HEK293 (cell line): ENCODE results near the gene COQ4.

Source experiments
- CTCF ChIA-PET: fragments of 350-600 bp; formaldehyde crosslinking; extraction: SDS; loops from one replicate; lab custom pipeline; 2021; ENCODE audit warnings: antibody characterized with exemption; lab: Yijun Ruan, JAX
- POLR2A ChIA-PET: fragments of 300-600 bp; formaldehyde crosslinking; extraction: SDS; loops from one replicate; lab custom pipeline; 2020; ENCODE audit warnings: antibody characterized with exemption, inconsistent platforms; lab: Yijun Ruan, JAX
- H3K27ac ChIP-seq: fragments of 200-500 bp; sonication (Bioruptor generic); 2 replicates; pipeline ENCODE4 v1.5.1; 2014; ENCODE audit warnings: low read depth, low read length, control low read depth, inconsistent platforms; ENCODE audit errors: extremely low read depth
- H3K36me3 ChIP-seq, 2 experiments: fragments of 200-500 bp in 1 of 2; sonication (Bioruptor generic) in 1 of 2; 1 replicate in 1 of 2; 2 replicates in 1 of 2; pipeline ENCODE4 v1.5.1; 2014 to 2017; ENCODE audit warnings: inconsistent platforms in 2 of 2, low read length in 2 of 2; ENCODE audit not compliant: control insufficient read depth in 2 of 2, insufficient read depth in 1 of 2
- H3K4me1 ChIP-seq: fragments of 200-500 bp; sonication (Bioruptor generic); 2 replicates; pipeline ENCODE4 v1.5.1; 2014; ENCODE audit warnings: mild to moderate bottlenecking, low read length, inconsistent platforms; ENCODE audit not compliant: control insufficient read depth, insufficient read depth
- H3K4me3 ChIP-seq: 2 replicates; pipeline ENCODE4 v1.5.1; 2011; ENCODE audit warnings: low read depth, mild to moderate bottlenecking, control low read depth, low read length, moderate library complexity
- H3K9me3 ChIP-seq: fragments of 200-500 bp; sonication (Bioruptor generic); 2 replicates; pipeline ENCODE4 v1.5.1; 2014; ENCODE audit warnings: low read depth, low read length, inconsistent platforms; ENCODE audit not compliant: control insufficient read depth, insufficient read depth
- KLF10 ChIP-seq: fragments of 450-650 bp; IDR thresholded peaks from 2 replicates; pipeline ENCODE4 v1.5.1; 2018; ENCODE audit warnings: missing biosample characterization, mild to moderate bottlenecking, missing genetic modification characterization
- KLF16 ChIP-seq: fragments of 450-650 bp; formaldehyde crosslinking; IDR thresholded peaks from 2 replicates; pipeline ENCODE4 v1.5.1; 2017; ENCODE audit warnings: missing biosample characterization, missing genetic modification characterization
- KLF7 ChIP-seq: fragments of 450-650 bp; formaldehyde crosslinking; IDR thresholded peaks from 2 replicates; pipeline ENCODE4 v1.5.1; 2016; ENCODE audit warnings: missing biosample characterization, missing genetic modification characterization, borderline replicate concordance
- OSR2 ChIP-seq: fragments of 450-650 bp; formaldehyde crosslinking; IDR thresholded peaks from 2 replicates; pipeline ENCODE4 v1.5.1; 2016; ENCODE audit warnings: missing biosample characterization, missing genetic modification characterization
- RBAK ChIP-seq: fragments of 450-650 bp; formaldehyde crosslinking; IDR thresholded peaks from 2 replicates; pipeline ENCODE4 v1.5.1; 2016; ENCODE audit warnings: missing biosample characterization, missing genetic modification characterization
- TRIM28 ChIP-seq: IDR thresholded peaks from 2 replicates; pipeline ENCODE4 v1.6.1; 2011; ENCODE audit warnings: low read length, control low read depth, borderline replicate concordance
- ZBTB48 ChIP-seq: fragments of 450-650 bp; formaldehyde crosslinking; IDR thresholded peaks from 2 replicates; pipeline ENCODE4 v1.5.1; 2016; ENCODE audit warnings: missing biosample characterization, missing genetic modification characterization
- ZBTB7A ChIP-seq: fragments of 450-650 bp; formaldehyde crosslinking; IDR thresholded peaks from 2 replicates; pipeline ENCODE4 v1.5.1; 2016; ENCODE audit warnings: low read depth, missing biosample characterization, missing genetic modification characterization
- ZNF140 ChIP-seq: fragments of 450-650 bp; formaldehyde crosslinking; IDR thresholded peaks from 2 replicates; pipeline ENCODE4 v1.5.1; 2016; ENCODE audit warnings: missing biosample characterization, missing genetic modification characterization
- ZNF146 ChIP-seq: fragments of 450-650 bp; formaldehyde crosslinking; IDR thresholded peaks from 2 replicates; pipeline ENCODE4 v1.5.1; 2016; ENCODE audit warnings: missing biosample characterization, missing genetic modification characterization
- ZNF16 ChIP-seq: fragments of 450-650 bp; formaldehyde crosslinking; IDR thresholded peaks from 2 replicates; pipeline ENCODE4 v1.5.1; 2016; ENCODE audit warnings: low read depth, missing biosample characterization, missing genetic modification characterization
- ZNF239 ChIP-seq: fragments of 450-650 bp; formaldehyde crosslinking; IDR thresholded peaks from 2 replicates; pipeline ENCODE4 v1.5.1; 2016; ENCODE audit warnings: missing biosample characterization, missing genetic modification characterization
- ZNF266 ChIP-seq: fragments of 450-650 bp; formaldehyde crosslinking; IDR thresholded peaks from 2 replicates; pipeline ENCODE4 v1.5.1; 2016; ENCODE audit warnings: missing biosample characterization, missing genetic modification characterization, low read depth
- ZNF280D ChIP-seq: fragments of 450-650 bp; formaldehyde crosslinking; IDR thresholded peaks from 2 replicates; pipeline ENCODE4 v1.5.1; 2016; ENCODE audit warnings: missing biosample characterization, missing genetic modification characterization
- ZNF335 ChIP-seq: fragments of 450-650 bp; formaldehyde crosslinking; conservative IDR thresholded peaks from 2 replicates; pipeline ENCODE4 v1.5.1; 2016; ENCODE audit warnings: missing biosample characterization, missing genetic modification characterization
- ZNF398 ChIP-seq: fragments of 450-650 bp; formaldehyde crosslinking; IDR thresholded peaks from 2 replicates; pipeline ENCODE4 v1.5.1; 2017; ENCODE audit warnings: missing biosample characterization, missing genetic modification characterization
- ZNF433 ChIP-seq: fragments of 450-650 bp; formaldehyde crosslinking; IDR thresholded peaks from 2 replicates; pipeline ENCODE4 v1.5.1; 2016; ENCODE audit warnings: missing biosample characterization, missing genetic modification characterization, low read depth
- ZNF521 ChIP-seq: fragments of 450-650 bp; formaldehyde crosslinking; IDR thresholded peaks from 2 replicates; pipeline ENCODE4 v1.5.1; 2017; ENCODE audit warnings: missing biosample characterization, mild to moderate bottlenecking, missing genetic modification characterization
- ZNF596 ChIP-seq: fragments of 450-650 bp; IDR thresholded peaks from 2 replicates; pipeline ENCODE4 v1.5.0; 2018; ENCODE audit warnings: missing biosample characterization, mild to moderate bottlenecking, missing genetic modification characterization, moderate library complexity
- ZNF701 ChIP-seq: fragments of 450-650 bp; formaldehyde crosslinking; IDR thresholded peaks from 2 replicates; pipeline ENCODE4 v1.5.1; 2016; ENCODE audit warnings: missing biosample characterization, missing genetic modification characterization
- ZNF830 ChIP-seq: fragments of 450-650 bp; IDR thresholded peaks from 2 replicates; pipeline ENCODE4 v1.5.0; 2018; ENCODE audit warnings: missing biosample characterization, missing genetic modification characterization, low read depth, mild to moderate bottlenecking, moderate library complexity
- TF ChIP-seq, protein P1 (sequence below): fragments of 450-650 bp; formaldehyde crosslinking; IDR thresholded peaks from 2 replicates; pipeline ENCODE4; 2016; ENCODE audit warnings: missing biosample characterization, missing genetic modification characterization
- TF ChIP-seq, protein P2 (sequence below): fragments of 450-650 bp; formaldehyde crosslinking; IDR thresholded peaks from 2 replicates; pipeline ENCODE4 v1.5.1; 2017; ENCODE audit warnings: missing biosample characterization, missing genetic modification characterization

COQ4 gene

DNA sequence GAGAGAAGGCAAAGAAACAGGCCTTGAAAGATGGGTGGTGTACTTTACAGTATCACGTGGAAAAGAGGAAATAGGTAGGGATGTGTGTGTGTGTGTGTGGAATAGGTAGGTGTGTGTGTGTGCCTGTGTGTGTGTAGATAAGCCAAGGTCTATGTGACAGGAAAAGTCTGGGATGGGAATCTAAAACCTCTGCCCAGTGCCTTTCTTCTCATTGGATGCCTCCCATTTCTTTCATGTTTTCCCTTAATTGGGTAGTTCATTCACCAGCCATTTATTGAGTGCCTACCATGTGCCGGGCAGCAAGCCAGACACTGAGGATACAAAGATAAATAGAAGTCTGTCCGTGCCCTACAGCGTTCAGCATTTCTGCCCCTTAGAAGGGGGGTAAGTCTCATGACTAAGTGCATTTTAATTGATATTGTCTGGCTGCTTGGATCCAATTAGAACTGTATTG lies 49.6 kb downstream of the COQ4 start:
- CTCF ChIA-PET: interaction anchor here (0.6 to 2.9 kb wide), 4 partner anchors 10 to 58 kb away, joined by 3 to 20 read pairs (median 8); no protein-coding TSS in a partner anchor
- POLR2A ChIA-PET: interaction anchor here (0.6 to 3.6 kb wide), 7 partner anchors 8 to 68 kb away, joined by 4 to 33 read pairs (median 4); partner anchors contain the start of gene CERCAM
- H3K36me3 ChIP-seq: peaks cover 0 to 13% of the 10 kb centered on the region in 2 experiments; a peak in 1 of 3 replicates

GRCh38 chr9:128372784-128373183 lies 50.1 kb downstream of the COQ4 start:
- Histone ChIP-seq H3K4me3 (no peak overlapping the region; the same call in 1 of the 2 replicates), H3K36me3 (peaks cover 0 to 14% of the 10 kb centered on the region in 2 experiments; a peak in 1 of 3 replicates), H3K27ac (no peak overlapping the region), H3K4me1 (0 out of 2 replicates have a peak, but pooled peaks cover 3% of the 10 kb centered on the region), H3K9me3 (no peaks in the 10 kb centered on the region)
- TF ChIP-seq TRIM28: no peak
- TF ChIP-seq, protein P1, sequence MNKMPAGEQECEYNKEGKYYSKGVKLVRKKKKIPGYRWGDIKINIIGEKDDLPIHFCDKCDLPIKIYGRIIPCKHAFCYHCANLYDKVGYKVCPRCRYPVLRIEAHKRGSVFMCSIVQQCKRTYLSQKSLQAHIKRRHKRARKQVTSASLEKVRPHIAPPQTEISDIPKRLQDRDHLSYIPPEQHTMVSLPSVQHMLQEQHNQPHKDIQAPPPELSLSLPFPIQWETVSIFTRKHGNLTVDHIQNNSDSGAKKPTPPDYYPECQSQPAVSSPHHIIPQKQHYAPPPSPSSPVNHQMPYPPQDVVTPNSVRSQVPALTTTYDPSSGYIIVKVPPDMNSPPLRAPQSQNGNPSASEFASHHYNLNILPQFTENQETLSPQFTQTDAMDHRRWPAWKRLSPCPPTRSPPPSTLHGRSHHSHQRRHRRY (tag by site-specific recombination): no peak
- TF ChIP-seq, protein P2, sequence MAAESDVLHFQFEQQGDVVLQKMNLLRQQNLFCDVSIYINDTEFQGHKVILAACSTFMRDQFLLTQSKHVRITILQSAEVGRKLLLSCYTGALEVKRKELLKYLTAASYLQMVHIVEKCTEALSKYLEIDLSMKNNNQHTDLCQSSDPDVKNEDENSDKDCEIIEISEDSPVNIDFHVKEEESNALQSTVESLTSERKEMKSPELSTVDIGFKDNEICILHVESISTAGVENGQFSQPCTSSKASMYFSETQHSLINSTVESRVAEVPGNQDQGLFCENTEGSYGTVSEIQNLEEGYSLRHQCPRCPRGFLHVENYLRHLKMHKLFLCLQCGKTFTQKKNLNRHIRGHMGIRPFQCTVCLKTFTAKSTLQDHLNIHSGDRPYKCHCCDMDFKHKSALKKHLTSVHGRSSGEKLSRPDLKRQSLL (tag by site-specific recombination): no peak
- TF ChIP-seq ZNF830: no peak
- TF ChIP-seq ZNF239 (tag by site-specific recombination): no peak
- TF ChIP-seq ZBTB7A (tag by site-specific recombination): no peak
- no peak for TF ChIP-seq ZNF521 (tag by site-specific recombination)
- ChIA-PET POLR2A (interaction anchor here (3.6 kb wide), 1 partner anchor 47 kb away, joined by 33 read pairs; the partner anchor contains the start of gene CERCAM), CTCF (interaction anchor here (0.9 kb wide), 1 partner anchor 39 kb away, joined by 3 read pairs; no protein-coding TSS in a partner anchor)

More for the DNA sequence above, 49.6 kb downstream of the COQ4 start:
- Histone ChIP-seq H3K9me3 (no peaks in the 10 kb centered on the region), H3K4me1 (0 out of 2 replicates have a peak, but pooled peaks cover 3% of the 10 kb centered on the region), H3K27ac (no peak overlapping the region), H3K4me3 (peak overlapping the region; percentile 74)
- TF ChIP-seq ZNF398 (tag by site-specific recombination) (0 out of 2 replicates have a peak, but pooled peaks have one; percentile 22), KLF16 (no peak), ZNF335 (tag by site-specific recombination) (peak; percentile 9; the same call in 1 of the 2 replicates), ZNF433 (tag by site-specific recombination) (0 out of 2 replicates have a peak, but pooled peaks have one; percentile 3)

GRCh38 chr9:128374221-128374675 lies 51.6 kb downstream of the COQ4 start:
- no peak for TF ChIP-seq ZNF280D (tag by site-specific recombination)
- no peak for TF ChIP-seq ZNF701
- TF ChIP-seq ZNF596: no peak
- no peak for TF ChIP-seq ZBTB48
- TF ChIP-seq ZNF16: no peak
- TF ChIP-seq ZNF266 (tag by site-specific recombination): no peak
- TF ChIP-seq RBAK (tag by site-specific recombination): no peak
- TF ChIP-seq OSR2 (tag by site-specific recombination): no peak
- no peak for TF ChIP-seq ZNF140 (tag by site-specific recombination)
- no peak for TF ChIP-seq ZNF239 (tag by site-specific recombination)
- TF ChIP-seq ZNF146: no peak
- TF ChIP-seq KLF10 (tag by site-specific recombination): no peak
- TF ChIP-seq KLF7 (tag by site-specific recombination): no peak
- TF ChIP-seq, all 188 proteins: peak for 0
- Histone ChIP-seq H3K27ac (no peak overlapping the region), H3K4me3 (no peak overlapping the region), H3K9me3 (no peaks in the 10 kb centered on the region), H3K36me3 (peaks cover 0 to 25% of the 10 kb centered on the region in 2 experiments; a peak in 2 of 3 replicates), H3K4me1 (0 out of 2 replicates have a peak, but pooled peaks cover 3% of the 10 kb centered on the region)
- CTCF ChIA-PET: no interaction called here
- POLR2A ChIA-PET: no interaction called here
